ENCODE measurements around the gene PHLPP2. TPM values are rescaled to one million over a fixed set of nuclear protein-coding genes. Genes with fewer than 3 reads are reported as not detected.

The PHLPP2 gene
- total RNA-seq, 1 donor from 2014 or later = 13.0 TPM

DNA sequence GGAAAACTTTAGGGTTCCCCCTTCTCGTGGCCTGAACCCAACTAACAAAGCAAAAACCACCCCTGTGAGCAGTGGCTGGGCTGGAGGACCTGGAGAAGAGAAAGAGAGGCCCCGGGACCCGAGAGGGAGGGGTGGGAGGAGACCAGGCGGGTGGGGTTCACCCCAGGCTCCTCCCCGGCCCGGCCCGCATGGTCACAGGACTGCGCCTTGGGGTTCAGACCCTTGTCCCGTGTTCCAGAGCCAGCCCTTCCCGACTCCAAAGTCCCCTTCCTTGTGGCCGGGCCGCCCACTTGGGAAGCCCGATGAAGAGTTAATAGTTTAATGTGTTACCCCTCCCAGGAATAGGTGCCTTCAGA lies 97.7 kb downstream of the PHLPP2 start:
- H3K36me3 Mint-ChIP-seq (ENCODE audit: unreplicated experiment) = no peaks in the 10 kb centered on the region
- peak overlapping the region; percentile 55 for H3K4me3 Mint-ChIP-seq (ENCODE audit: unreplicated experiment)
- TF ChIP-seq, protein P1, sequence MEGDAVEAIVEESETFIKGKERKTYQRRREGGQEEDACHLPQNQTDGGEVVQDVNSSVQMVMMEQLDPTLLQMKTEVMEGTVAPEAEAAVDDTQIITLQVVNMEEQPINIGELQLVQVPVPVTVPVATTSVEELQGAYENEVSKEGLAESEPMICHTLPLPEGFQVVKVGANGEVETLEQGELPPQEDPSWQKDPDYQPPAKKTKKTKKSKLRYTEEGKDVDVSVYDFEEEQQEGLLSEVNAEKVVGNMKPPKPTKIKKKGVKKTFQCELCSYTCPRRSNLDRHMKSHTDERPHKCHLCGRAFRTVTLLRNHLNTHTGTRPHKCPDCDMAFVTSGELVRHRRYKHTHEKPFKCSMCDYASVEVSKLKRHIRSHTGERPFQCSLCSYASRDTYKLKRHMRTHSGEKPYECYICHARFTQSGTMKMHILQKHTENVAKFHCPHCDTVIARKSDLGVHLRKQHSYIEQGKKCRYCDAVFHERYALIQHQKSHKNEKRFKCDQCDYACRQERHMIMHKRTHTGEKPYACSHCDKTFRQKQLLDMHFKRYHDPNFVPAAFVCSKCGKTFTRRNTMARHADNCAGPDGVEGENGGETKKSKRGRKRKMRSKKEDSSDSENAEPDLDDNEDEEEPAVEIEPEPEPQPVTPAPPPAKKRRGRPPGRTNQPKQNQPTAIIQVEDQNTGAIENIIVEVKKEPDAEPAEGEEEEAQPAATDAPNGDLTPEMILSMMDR (IDR thresholded peaks at IDR 0.05) = no peak
- peaks cover 4% of the 10 kb centered on the region for H3K27me3 Mint-ChIP-seq (ENCODE audit: unreplicated experiment)
- no peak for DNase-seq (ENCODE audit: extremely low spot score, unreplicated experiment)
- no peaks in the 10 kb centered on the region for H3K9me3 Mint-ChIP-seq (ENCODE audit: unreplicated experiment)
- no peak overlapping the region for H3K27ac Mint-ChIP-seq (ENCODE audit: unreplicated experiment)
- peaks cover 15% of the 10 kb centered on the region for H3K4me1 Mint-ChIP-seq (ENCODE audit: unreplicated experiment)

DNA sequence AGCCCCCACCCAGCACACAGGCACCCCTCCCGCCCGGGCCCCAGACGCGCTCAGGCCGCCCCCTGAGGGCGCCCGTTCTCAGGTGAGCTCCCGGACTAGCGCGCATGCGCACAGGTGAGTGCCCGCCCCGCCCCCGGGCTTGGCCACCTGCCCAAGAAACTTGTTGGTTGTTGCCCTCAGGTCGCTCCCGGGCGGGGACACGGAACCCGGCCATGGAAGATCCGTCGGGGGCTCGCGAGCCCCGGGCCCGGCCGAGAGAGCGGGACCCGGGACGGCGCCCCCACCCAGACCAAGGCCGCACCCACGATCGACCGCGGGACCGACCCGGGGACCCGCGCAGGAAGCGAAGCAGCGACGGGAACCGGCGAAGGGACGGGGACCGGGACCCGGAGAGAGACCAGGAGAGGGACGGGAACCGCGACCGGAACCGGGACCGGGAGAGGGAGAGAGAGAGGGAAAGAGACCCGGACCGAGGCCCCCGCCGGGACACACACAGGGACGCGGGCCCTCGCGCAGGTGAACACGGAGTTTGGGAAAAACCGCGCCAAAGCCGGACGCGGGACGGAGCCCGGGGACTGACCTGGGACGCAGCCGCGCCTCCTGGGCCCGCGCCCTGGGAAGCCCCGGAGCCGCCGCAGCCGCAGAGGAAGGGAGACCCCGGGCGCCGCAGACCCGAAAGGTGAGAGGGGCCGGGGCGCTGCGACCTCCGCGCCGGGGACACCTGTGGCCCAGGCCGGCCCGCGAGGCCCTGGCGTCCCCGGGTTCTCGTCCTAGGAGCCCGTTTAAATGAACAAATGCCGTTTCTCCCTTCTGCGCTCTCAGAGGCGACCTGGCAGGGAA lies 98.3 kb downstream of the PHLPP2 start, which contains the start of gene MARVELD3:
Gene MARVELD3, plus strand, starts transcription at position 167 of the 840 bp plus-strand sequence. Its CDS starts 46 bp downstream, at position 213.
- H3K9me3 Mint-ChIP-seq (ENCODE audit: unreplicated experiment) = no peaks in the 10 kb centered on the region

DNA sequence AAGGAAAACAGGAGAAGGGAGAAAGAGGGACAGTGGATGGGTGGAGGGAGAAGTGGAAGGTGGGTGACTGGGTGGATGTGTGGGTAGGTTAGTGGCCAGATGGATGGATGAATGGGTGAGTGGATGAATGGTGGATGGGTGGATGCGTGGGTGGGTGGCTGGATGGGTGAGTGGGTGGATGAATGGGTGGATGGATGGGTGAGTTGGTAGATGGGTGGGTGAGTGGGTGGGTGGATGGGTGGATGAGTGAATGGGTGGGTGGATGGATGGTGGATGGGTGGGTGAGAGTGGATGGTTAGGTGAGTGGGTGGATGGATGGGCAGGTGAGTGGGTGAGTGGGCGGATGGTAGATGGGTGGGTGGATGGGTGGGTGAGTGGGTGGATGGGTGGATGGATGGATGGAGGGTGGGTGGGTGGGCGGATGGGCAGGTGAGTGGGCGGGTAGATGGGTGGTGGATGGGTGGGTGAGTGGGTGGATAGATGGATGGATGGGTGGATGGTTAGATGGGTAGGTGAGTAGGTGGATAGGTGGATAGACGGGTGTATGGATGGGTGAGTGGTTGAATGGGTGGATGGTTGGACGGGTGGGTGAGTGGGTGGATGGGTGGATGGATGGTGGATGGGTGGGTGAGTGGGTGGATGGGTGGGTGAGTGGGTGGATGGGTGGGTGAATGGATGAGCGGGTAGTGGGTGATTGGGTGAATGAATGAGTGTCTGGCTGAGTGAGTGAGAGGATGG lies 99.2 kb downstream of the PHLPP2 start:
- TF ChIP-seq, protein P1 (IDR thresholded peaks at IDR 0.05) = no peak
- no peak for DNase-seq (ENCODE audit: extremely low spot score, unreplicated experiment)
- H3K4me3 Mint-ChIP-seq (ENCODE audit: unreplicated experiment) = peak overlapping the region; percentile 29

More for the DNA sequence above, 98.3 kb downstream of the PHLPP2 start, which contains the start of gene MARVELD3:
- H3K4me3 Mint-ChIP-seq (ENCODE audit: unreplicated experiment) = peak within 1 kb of the TSS; percentile 55
- peaks cover 15% of the 10 kb centered on the region for H3K4me1 Mint-ChIP-seq (ENCODE audit: unreplicated experiment)
- no peaks in the 10 kb centered on the region for H3K36me3 Mint-ChIP-seq (ENCODE audit: unreplicated experiment)
- TF ChIP-seq, protein P1 (IDR thresholded peaks at IDR 0.05) = no peak
- H3K27ac Mint-ChIP-seq (ENCODE audit: unreplicated experiment) = no peak within 1 kb of the TSS
- no peak for DNase-seq (ENCODE audit: extremely low spot score, unreplicated experiment)
- peaks cover 6% of the 10 kb centered on the region for H3K27me3 Mint-ChIP-seq (ENCODE audit: unreplicated experiment)

DNA sequence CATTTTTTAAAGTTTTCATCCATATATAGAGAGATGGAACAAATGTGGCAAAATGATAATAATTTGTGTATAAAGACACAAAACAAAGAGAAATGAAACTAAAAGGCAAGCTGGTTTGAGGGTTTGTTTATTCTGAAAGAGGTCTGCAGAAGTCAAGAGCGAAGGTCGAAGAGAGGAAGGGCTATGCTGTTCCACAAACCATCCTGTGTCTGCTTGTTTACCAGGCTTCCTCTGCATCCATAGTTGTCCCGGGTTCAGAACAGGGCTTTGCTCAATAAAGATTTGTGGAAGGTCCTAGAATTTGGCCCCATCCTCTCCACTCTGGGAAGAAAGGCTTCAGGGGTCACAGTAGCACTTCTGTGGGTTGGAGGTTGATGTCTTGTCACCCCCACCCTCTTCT lies 100.9 kb downstream of the PHLPP2 start:
- H3K4me1 Mint-ChIP-seq (ENCODE audit: unreplicated experiment) = peaks cover 6% of the 10 kb centered on the region
- no peak overlapping the region for H3K27ac Mint-ChIP-seq (ENCODE audit: unreplicated experiment)
- DNase-seq (ENCODE audit: extremely low spot score, unreplicated experiment) = no peak
- H3K9me3 Mint-ChIP-seq (ENCODE audit: unreplicated experiment) = no peaks in the 10 kb centered on the region
- H3K36me3 Mint-ChIP-seq (ENCODE audit: unreplicated experiment) = no peaks in the 10 kb centered on the region
- no peak overlapping the region for H3K4me3 Mint-ChIP-seq (ENCODE audit: unreplicated experiment)
- TF ChIP-seq, protein P1 (IDR thresholded peaks at IDR 0.05) = no peak
- peaks cover 18% of the 10 kb centered on the region for H3K27me3 Mint-ChIP-seq (ENCODE audit: unreplicated experiment)

More for the DNA sequence above, 99.2 kb downstream of the PHLPP2 start:
- Mint-ChIP-seq H3K4me1 (ENCODE audit: unreplicated experiment) (peaks cover 15% of the 10 kb centered on the region), H3K9me3 (ENCODE audit: unreplicated experiment) (no peaks in the 10 kb centered on the region), H3K36me3 (ENCODE audit: unreplicated experiment) (no peaks in the 10 kb centered on the region), H3K27ac (ENCODE audit: unreplicated experiment) (no peak overlapping the region), H3K27me3 (ENCODE audit: unreplicated experiment) (peaks cover 12% of the 10 kb centered on the region)

DNA sequence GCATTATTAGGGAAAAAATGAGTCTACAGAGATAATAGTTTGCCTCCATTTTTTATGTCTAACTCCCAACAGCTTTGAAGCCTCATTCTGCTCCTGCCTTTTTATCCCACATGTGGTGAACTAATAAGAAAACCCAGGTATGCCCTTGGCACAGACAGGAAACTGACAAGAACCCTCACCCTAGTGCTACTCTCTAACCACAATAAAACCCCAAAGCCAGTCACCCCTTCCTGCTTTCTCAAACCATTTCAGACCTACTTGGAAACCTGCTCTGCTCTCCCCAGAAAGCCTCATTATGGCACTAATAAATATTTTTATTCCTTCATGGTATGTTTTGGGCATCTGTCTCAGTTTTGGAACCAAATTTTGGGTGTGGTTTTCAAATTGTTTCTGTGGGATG lies 102.4 kb downstream of the PHLPP2 start:
- TF ChIP-seq, protein P1 (IDR thresholded peaks at IDR 0.05) = no peak
- Mint-ChIP-seq H3K27ac (ENCODE audit: unreplicated experiment) (no peak overlapping the region), H3K9me3 (ENCODE audit: unreplicated experiment) (no peaks in the 10 kb centered on the region), H3K4me1 (ENCODE audit: unreplicated experiment) (peaks cover 3% of the 10 kb centered on the region), H3K4me3 (ENCODE audit: unreplicated experiment) (no peak overlapping the region), H3K36me3 (ENCODE audit: unreplicated experiment) (no peaks in the 10 kb centered on the region), H3K27me3 (ENCODE audit: unreplicated experiment) (peaks cover 27% of the 10 kb centered on the region)
- DNase-seq (ENCODE audit: extremely low spot score, unreplicated experiment) = no peak

All from osteocyte (in vitro differentiated cells).